ENCODE data around the gene CXCL12.

CXCL12 gene

DNA sequence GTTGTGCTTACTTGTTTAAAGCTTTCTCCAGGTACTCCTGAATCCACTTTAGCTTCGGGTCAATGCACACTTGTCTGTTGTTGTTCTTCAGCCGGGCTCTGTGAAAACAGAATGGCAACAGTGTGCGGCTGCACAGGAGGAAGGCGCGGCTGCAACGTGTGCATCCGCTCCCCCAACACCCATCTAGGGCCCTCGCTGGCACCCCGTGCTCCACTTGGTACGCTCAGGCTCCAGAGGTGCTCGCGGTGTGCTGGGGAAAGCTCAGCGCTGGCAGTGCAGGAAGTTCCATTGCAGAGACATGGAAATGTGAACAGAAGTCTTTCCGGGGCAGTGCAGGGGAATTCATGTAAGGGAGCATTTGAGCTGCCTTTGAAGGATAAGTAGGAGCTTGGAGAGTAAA is 6.3 kb downstream of the CXCL12 start:
- no peak overlapping the region for H3K4me3 ChIP-seq (ENCODE audit: low read depth, low read length)
- TF ChIP-seq, protein P1, sequence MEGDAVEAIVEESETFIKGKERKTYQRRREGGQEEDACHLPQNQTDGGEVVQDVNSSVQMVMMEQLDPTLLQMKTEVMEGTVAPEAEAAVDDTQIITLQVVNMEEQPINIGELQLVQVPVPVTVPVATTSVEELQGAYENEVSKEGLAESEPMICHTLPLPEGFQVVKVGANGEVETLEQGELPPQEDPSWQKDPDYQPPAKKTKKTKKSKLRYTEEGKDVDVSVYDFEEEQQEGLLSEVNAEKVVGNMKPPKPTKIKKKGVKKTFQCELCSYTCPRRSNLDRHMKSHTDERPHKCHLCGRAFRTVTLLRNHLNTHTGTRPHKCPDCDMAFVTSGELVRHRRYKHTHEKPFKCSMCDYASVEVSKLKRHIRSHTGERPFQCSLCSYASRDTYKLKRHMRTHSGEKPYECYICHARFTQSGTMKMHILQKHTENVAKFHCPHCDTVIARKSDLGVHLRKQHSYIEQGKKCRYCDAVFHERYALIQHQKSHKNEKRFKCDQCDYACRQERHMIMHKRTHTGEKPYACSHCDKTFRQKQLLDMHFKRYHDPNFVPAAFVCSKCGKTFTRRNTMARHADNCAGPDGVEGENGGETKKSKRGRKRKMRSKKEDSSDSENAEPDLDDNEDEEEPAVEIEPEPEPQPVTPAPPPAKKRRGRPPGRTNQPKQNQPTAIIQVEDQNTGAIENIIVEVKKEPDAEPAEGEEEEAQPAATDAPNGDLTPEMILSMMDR (IDR thresholded peaks at IDR 0.05; ENCODE audit: low read depth, low read length), result no peak

DNA sequence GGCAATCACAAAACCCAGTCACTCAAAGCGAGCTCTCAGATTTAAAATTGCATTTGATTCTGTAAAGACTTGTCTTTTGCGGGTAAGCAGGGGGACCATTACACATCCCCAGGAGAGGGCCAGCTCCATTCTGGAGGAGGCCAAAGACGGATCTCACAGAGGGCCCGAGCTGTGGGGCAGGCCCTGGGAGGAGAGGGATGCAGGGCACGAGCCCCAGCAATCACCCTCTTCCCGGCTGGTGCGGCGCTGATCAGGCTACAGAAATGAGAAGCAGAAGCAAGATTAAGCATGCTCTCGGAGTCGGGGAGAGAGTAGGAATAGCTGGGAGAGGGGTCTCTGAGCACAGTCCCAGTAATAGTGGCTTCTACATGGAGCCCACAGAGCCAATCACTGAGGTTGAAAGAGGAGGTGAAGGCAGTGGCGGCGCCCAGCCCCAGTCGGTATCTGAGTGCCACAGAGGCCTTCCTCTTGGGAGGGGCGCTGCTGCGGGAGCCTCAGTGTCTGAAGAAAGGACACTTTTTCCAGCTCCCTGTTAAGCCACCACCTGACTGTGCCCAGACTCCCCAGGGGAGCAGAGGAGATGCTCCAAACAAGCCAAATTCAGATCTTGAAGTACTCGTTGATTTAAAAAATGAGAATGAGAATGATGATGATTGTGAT is 7.1 kb downstream of the CXCL12 start:
- no peak overlapping the region for H3K4me3 ChIP-seq (ENCODE audit: low read depth, low read length)
- TF ChIP-seq, protein P1 (IDR thresholded peaks at IDR 0.05; ENCODE audit: low read depth, low read length), result no peak

DNA sequence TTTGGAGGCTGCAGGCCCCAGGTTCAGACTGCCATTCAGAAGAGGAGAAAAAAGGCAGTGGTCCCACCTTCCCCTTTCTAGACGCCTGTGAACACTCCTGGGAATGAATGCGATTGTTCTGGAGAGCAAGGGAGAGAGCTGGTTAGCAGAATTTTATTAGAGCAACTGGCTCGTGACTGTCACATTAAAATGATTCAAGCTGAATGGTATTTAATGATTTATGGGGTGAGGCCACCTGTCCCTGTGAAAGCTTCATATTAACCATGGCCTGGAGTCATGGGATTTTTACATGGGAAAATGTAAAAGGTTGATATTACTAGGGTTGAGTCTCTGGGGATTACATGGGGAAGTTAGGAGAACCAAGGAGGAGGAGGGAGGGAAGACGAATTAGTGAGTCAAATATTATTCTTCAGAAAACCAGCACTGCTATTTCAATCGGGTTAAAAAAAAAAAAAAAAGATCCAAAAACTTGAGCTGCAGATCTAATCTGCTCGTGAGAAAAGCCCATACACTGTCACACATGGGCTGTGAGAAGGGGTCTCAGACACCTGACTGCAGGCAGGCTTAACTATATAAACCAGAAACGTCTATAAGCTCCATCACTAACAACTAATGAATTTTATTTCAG is 8.3 kb downstream of the CXCL12 start:
- TF ChIP-seq, protein P1 (IDR thresholded peaks at IDR 0.05; ENCODE audit: low read depth, low read length), result no peak
- no peak overlapping the region for H3K4me3 ChIP-seq (ENCODE audit: low read depth, low read length)

DNA sequence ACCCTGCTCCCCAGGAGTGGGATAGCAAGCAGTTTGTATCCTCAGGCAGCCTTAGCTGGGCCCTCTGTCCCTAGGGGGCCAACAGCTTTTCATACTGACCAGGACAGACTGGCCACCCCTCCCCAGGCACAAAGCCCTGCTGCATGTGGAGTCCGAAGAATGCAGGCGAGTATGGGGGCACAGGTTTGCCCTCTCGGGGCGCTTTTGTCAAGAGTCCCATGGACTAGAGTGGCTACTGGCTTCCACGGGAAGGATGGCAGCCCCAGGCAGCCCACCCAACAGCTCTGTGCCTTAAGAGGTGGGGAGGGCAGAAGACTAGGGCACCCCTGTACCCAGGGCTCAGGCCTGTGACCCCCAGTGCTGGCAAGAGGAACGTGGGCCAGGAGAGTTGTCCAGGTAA is 10.7 kb downstream of the CXCL12 start:
- TF ChIP-seq, protein P1 (IDR thresholded peaks at IDR 0.05; ENCODE audit: low read depth, low read length), result no peak

GRCh38 chr10:44373341-44373995 is 11.4 kb downstream of the CXCL12 start:
- H3K4me3 ChIP-seq (ENCODE audit: low read depth, low read length), result no peak overlapping the region
- TF ChIP-seq, protein P1 (IDR thresholded peaks at IDR 0.05; ENCODE audit: low read depth, low read length), result no peak

More for the DNA sequence above, 10.7 kb downstream of the CXCL12 start:
- H3K4me3 ChIP-seq (ENCODE audit: low read depth, low read length), result no peak overlapping the region

- TF ChIP-seq, protein P1 (IDR thresholded peaks at IDR 0.05; ENCODE audit: low read depth, low read length), result no peak
Measured at GRCh38 chr10:44372181-44372580, 12.7 kb downstream of the CXCL12 start.

DNA sequence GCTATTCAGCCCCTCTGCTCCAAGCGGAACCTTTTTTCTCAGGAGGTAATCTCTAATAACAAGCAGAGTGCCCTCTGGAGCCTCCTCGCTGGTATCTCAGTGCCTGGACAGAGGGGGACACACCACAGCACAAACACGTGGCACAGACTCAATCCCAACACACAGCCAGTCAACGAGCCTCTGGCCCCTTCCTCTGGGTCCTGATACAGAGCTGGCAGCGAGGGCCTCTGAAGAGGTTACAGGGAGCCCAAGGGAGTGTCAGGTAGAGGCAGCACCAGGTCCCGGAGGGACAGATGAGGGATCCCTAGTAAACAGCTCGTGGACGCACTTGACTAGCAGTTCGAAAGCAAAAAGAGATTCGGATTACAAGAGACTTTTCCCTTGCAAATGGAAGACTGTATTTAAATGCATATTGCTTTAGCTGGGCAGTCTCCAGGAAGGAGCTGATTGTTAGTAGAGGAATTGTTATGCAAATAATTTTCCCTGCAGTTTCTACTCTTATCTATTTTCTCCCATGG is 14.1 kb downstream of the CXCL12 start:
- TF ChIP-seq, protein P1 (IDR thresholded peaks at IDR 0.05; ENCODE audit: low read depth, low read length), result no peak

More at GRCh38 chr10:44372181-44372580, 12.7 kb downstream of the CXCL12 start:
- no peak overlapping the region for H3K4me3 ChIP-seq (ENCODE audit: low read depth, low read length)

More for the DNA sequence above, 14.1 kb downstream of the CXCL12 start:
- no peak overlapping the region for H3K4me3 ChIP-seq (ENCODE audit: low read depth, low read length)

All from WI38 (cell line).